OCI-LY7 (cell line): ENCODE results near the gene IGFN1.

Experiments
- CTCF ChIP-seq: fragments of 200-600 bp; sonication (generic); conservative IDR thresholded peaks from 2 replicates; pipeline ENCODE4 v1.5.1; 2014; ENCODE audit warnings: mild to moderate bottlenecking, antibody characterized with exemption, low read length, moderate library complexity, mixed read lengths
- EZH2phosphoT487 ChIP-seq: fragments of 200-600 bp; sonication (generic); IDR thresholded peaks from 2 replicates; pipeline ENCODE4 v1.6.1; 2018; ENCODE audit warnings: low read depth, borderline replicate concordance, mild to moderate bottlenecking, mixed run types, antibody characterized with exemption, low read length, moderate library complexity, mixed read lengths

GRCh38 chr1:201251851-201252430 is 61.3 kb downstream of the IGFN1 start:
- no peak for TF ChIP-seq CTCF
- no peak for TF ChIP-seq EZH2phosphoT487
